ENCODE results near the gene TFCP2L1.

GRCh38 chr2:121246704-121247255 is 38.2 kb downstream of the TFCP2L1 start:
- no peak for TF ChIP-seq GATA2 (IDR thresholded peaks at IDR 0.05; ENCODE audit: low read depth, low read length)
- TF ChIP-seq GATA3 (IDR thresholded peaks at IDR 0.05; ENCODE audit: low read depth, low read length) = no peak
